ENCODE results near the gene STPG3. TPM values are rescaled to one million over a fixed set of nuclear protein-coding genes. Genes with fewer than 3 reads are reported as not detected.

STPG3 gene
- total and polyA plus RNA-seq, 2 of the 13 experiments (the other 11 are each of a cell fraction or from before 2014, with no cell fraction given) = not detected

- H3K4me1 ChIP-seq (ENCODE audit: insufficient read depth, low read length) = peaks cover 82% of the 10 kb centered on the region
- no peaks in the 10 kb centered on the region for H3K36me3 ChIP-seq (replicated peaks in 1 of 2; ENCODE audit: control insufficient read depth in 1 of 2, insufficient read depth in 2 of 2, low read length in 2 of 2)
- peak within 1 kb of the TSS; percentile 31; the same call in 1 of the 2 replicates for H3K9ac ChIP-seq (ENCODE audit: insufficient read depth, low read depth, low read length)
- peak; percentile 4 for FAIRE-seq
- no peak within 1 kb of the TSS for H3K27ac ChIP-seq (ENCODE audit: extremely low read length, insufficient read depth, low read length)
- H4K20me1 ChIP-seq (ENCODE audit: insufficient read depth, low read length) = no peaks in the 10 kb centered on the region
- WGBS (ENCODE audit: low lambda C conversion rate) = 0% methylated on average over 3 of the region's 25 CpGs
- peak within 1 kb of the TSS; percentile 96 for H3K4me2 ChIP-seq (ENCODE audit: low read depth, low read length)
- peak; percentile 69 for DNase-seq (ENCODE audit: low spot score)
- peak; percentile 35 for ATAC-seq
- H3K9me3 ChIP-seq (ENCODE audit: low read length) = no peaks in the 10 kb centered on the region
- no peak within 1 kb of the TSS for H2AFZ ChIP-seq (ENCODE audit: low read length)
- POLR2A ChIA-PET = interaction anchor here (0.7 to 13.4 kb wide), 15 partner anchors 9 to 109 kb away, joined by 3 to 225 read pairs (median 4); partner anchors contain the start of genes ANAPC2, NDOR1, SSNA1 and TMEM203
- CTCF ChIA-PET (ENCODE audit: low intra/inter-chr PET ratio, low total read pairs) = interaction anchor here (0.7 to 1.5 kb wide), 5 partner anchors 9 to 64 kb away, joined by 3 to 16 read pairs (median 3); partner anchors contain the start of genes ANAPC2 and SSNA1
- peak within 1 kb of the TSS in 2 of 3 experiments; percentile 62 to 72; a peak in 3 of 6 replicates for H3K4me3 ChIP-seq (replicated peaks in 1 of 3; ENCODE audit: insufficient read depth in 1 of 3, low read depth in 2 of 3, low read length in 3 of 3)
- intact Hi-C loops (cut with micrococcal nuclease; ENCODE audit: unreplicated experiment) = loop anchor here (2.0 kb wide), 2 partner anchors 38 to 106 kb away; partner anchors contain the start of genes ANAPC2 and SSNA1
- no TSS peak for BruUV-seq (replicated peaks)
- no peaks in the 10 kb centered on the region for H3K79me2 ChIP-seq (ENCODE audit: insufficient read depth, low read length)
- in situ Hi-C loops (cut with HindIII; ENCODE audit: extremely low pct_ligation_motif_present, low pct_unique_long_range_greater_than_20kb) = loop anchor here (5.0 kb wide), 2 partner anchors 40 to 115 kb away; partner anchors contain the start of genes ANAPC2, DPP7 and SSNA1
- H3K27me3 ChIP-seq (ENCODE audit: control insufficient read depth in 1 of 2, insufficient read depth in 2 of 2, low read length in 2 of 2) = no peaks in the 10 kb centered on the region; a peak in 1 of 5 replicates
- TF ChIP-seq RBM22 (optimal IDR thresholded peaks at IDR 0.05; ENCODE audit: low read length) (peak; percentile 47), MIER3 (CRISPR knock-in tag; IDR thresholded peaks at IDR 0.05; ENCODE audit: borderline replicate concordance) (0 out of 2 replicates have a peak, but pooled peaks have one; percentile 59), MEF2D (CRISPR knock-in tag; IDR thresholded peaks at IDR 0.05) (0 out of 2 replicates have a peak, but pooled peaks have one; percentile 28), ZFP36 (IDR thresholded peaks at IDR 0.05; ENCODE audit: borderline replicate concordance, low read depth, low read length, partially characterized antibody) (peak; percentile 86), ZBTB25 (CRISPR knock-in tag; IDR thresholded peaks at IDR 0.05) (peak; percentile 28; the same call in 1 of the 2 replicates), ZNF777 (CRISPR knock-in tag; IDR thresholded peaks at IDR 0.05) (peak; percentile 82), ZNF446 (CRISPR knock-in tag; IDR thresholded peaks at IDR 0.05) (no peak), ZNF780A (CRISPR knock-in tag; IDR thresholded peaks at IDR 0.05) (no peak), DNMT3B (CRISPR knock-in tag; conservative IDR thresholded peaks at IDR 0.05) (no peak), SIN3A (IDR thresholded peaks at IDR 0.05; ENCODE audit: borderline replicate concordance, low read depth, low read length) (no peak), TEAD2 (CRISPR knock-in tag; IDR thresholded peaks at IDR 0.05) (no peak), GATAD1 (CRISPR knock-in tag; IDR thresholded peaks at IDR 0.05) (peak; percentile 62), GMEB1 (CRISPR knock-in tag; IDR thresholded peaks at IDR 0.05; ENCODE audit: borderline replicate concordance) (0 out of 2 replicates have a peak, but pooled peaks have one; percentile 19), ZBTB20 (CRISPR knock-in tag; IDR thresholded peaks at IDR 0.05; ENCODE audit: borderline replicate concordance, low read depth) (no peak), ZNF17 (CRISPR knock-in tag; IDR thresholded peaks at IDR 0.05) (no peak), E2F2 (CRISPR knock-in tag; IDR thresholded peaks at IDR 0.05; ENCODE audit: borderline replicate concordance) (no peak), CHD4 (IDR thresholded peaks at IDR 0.05; ENCODE audit: borderline replicate concordance, low read length) (no peak), KDM3A (CRISPR knock-in tag; IDR thresholded peaks at IDR 0.05; ENCODE audit: low read depth) (0 out of 2 replicates have a peak, but pooled peaks have one; percentile 20), ZNF883 (CRISPR knock-in tag; IDR thresholded peaks at IDR 0.05; ENCODE audit: not compliant biosample characterization) (peak; percentile 63), ZNF629 (CRISPR knock-in tag; conservative IDR thresholded peaks at IDR 0.05) (0 out of 2 replicates have a peak, but pooled peaks have one; percentile 10)
Measured at GRCh38 chr9:137227054-137227852, 23.8 kb upstream of the STPG3 start, which contains the start of gene RNF224. Gene RNF224 (plus strand): TSS chr9:137227502. CDS start chr9:137228336, 834 bp downstream.

All from HepG2 (cell line).